A673 (cell line): ENCODE data around the gene OR51B4.

Source experiments
- EZH2 ChIP-seq: fragments of 200-600 bp; sonication (generic); IDR thresholded peaks from 2 replicates; pipeline ENCODE4 v1.6.1; 2017; ENCODE audit warnings: borderline replicate concordance, low read depth, mild to moderate bottlenecking, mixed read lengths, antibody characterized with exemption, low read length; ENCODE audit not compliant: poor library complexity, severe bottlenecking
- TF ChIP-seq, protein P1 (sequence below): fragments of 300-800, 200-600 bp; sonication (generic); conservative IDR thresholded peaks from 2 replicates; pipeline ENCODE4 v1.5.1; 2017; ENCODE audit warnings: low read depth, mild to moderate bottlenecking, antibody characterized with exemption, low read length, moderate library complexity, mixed read lengths

- TF ChIP-seq, protein P1, sequence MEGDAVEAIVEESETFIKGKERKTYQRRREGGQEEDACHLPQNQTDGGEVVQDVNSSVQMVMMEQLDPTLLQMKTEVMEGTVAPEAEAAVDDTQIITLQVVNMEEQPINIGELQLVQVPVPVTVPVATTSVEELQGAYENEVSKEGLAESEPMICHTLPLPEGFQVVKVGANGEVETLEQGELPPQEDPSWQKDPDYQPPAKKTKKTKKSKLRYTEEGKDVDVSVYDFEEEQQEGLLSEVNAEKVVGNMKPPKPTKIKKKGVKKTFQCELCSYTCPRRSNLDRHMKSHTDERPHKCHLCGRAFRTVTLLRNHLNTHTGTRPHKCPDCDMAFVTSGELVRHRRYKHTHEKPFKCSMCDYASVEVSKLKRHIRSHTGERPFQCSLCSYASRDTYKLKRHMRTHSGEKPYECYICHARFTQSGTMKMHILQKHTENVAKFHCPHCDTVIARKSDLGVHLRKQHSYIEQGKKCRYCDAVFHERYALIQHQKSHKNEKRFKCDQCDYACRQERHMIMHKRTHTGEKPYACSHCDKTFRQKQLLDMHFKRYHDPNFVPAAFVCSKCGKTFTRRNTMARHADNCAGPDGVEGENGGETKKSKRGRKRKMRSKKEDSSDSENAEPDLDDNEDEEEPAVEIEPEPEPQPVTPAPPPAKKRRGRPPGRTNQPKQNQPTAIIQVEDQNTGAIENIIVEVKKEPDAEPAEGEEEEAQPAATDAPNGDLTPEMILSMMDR = no peak
- no peak for TF ChIP-seq EZH2
These were observed 11.6 kb downstream of the OR51B4 start for GRCh38 chr11:5290106-5290505.
